Hepatocyte (in vitro differentiated cells): ENCODE measurements around the gene ZNF185.

ENCODE experiments used
- CTCF ChIP-seq: fragments of 200-600 bp; sonication (generic); IDR thresholded peaks from 2 replicates; pipeline ENCODE4 v1.5.1; 2016; ENCODE audit warnings: antibody characterized with exemption, mild to moderate bottlenecking; ENCODE audit not compliant: poor library complexity
- EZH2phosphoT487 ChIP-seq: fragments of 200-600 bp; sonication (generic); IDR thresholded peaks from one replicate; pipeline ENCODE4 v1.6.1; 2018; ENCODE audit warnings: antibody characterized with exemption, mild to moderate bottlenecking, low read depth, moderate library complexity; ENCODE audit not compliant: unreplicated experiment, severe bottlenecking

GRCh38 chrX:152913910-152914309 lies 16.0 kb downstream of the ZNF185 start:
- no peak for TF ChIP-seq CTCF
- no peak for TF ChIP-seq EZH2phosphoT487
